SK-N-SH treated with all-trans-retinoic acid at 6 μM for 48 hours (cell line): ENCODE data around the gene POU2AF2.
"Not testable (repeated sequence)": the region's sequence is repeated elsewhere in the genome, so short reads cannot be mapped to it uniquely, and the experiment has no call there.

Experiments
- ATAC-seq: fragments of 200-7000 bp; cut with Tn5 transposase; 3 replicates; pipeline ENCODE4 v1.9.1; 2020; ENCODE audit warnings: mild to moderate bottlenecking, moderate library complexity
- ARNTL ChIP-seq: fragments of 450-650 bp; formaldehyde crosslinking; IDR thresholded peaks from 2 replicates; pipeline ENCODE4 v1.5.0; 2020; ENCODE audit warnings: low read depth, mild to moderate bottlenecking, moderate library complexity, borderline replicate concordance
- BACH2 ChIP-seq: fragments of 250-450 bp; sonication (Bioruptor Pico); IDR thresholded peaks from 2 replicates; pipeline ENCODE4 v1.9.0; 2021; ENCODE audit warnings: mild to moderate bottlenecking, borderline replicate concordance
- CREB5 ChIP-seq: fragments of 250-450 bp; sonication (Bioruptor Pico); IDR thresholded peaks from 2 replicates; pipeline ENCODE4 v1.5.1; 2020; ENCODE audit warnings: low read depth, mild to moderate bottlenecking, moderate library complexity
- CSDC2 ChIP-seq: fragments of 250-450 bp; sonication (Bioruptor Pico); IDR thresholded peaks from 2 replicates; pipeline ENCODE4 v1.5.0; 2020; ENCODE audit warnings: mild to moderate bottlenecking, moderate library complexity
- CSRNP3 ChIP-seq: fragments of 250-450 bp; sonication (Bioruptor Pico); IDR thresholded peaks from 2 replicates; pipeline ENCODE4 v1.5.1; 2021; ENCODE audit warnings: mild to moderate bottlenecking, moderate library complexity
- ESRRG ChIP-seq: fragments of 250-450 bp; sonication (Bioruptor Pico); IDR thresholded peaks from 2 replicates; pipeline ENCODE4 v1.6.1; 2021; ENCODE audit warnings: mild to moderate bottlenecking
- GLIS3 ChIP-seq: fragments of 250-450 bp; sonication (Bioruptor Pico); IDR thresholded peaks from 2 replicates; pipeline ENCODE4 v1.5.0; 2020; ENCODE audit warnings: mild to moderate bottlenecking, moderate library complexity
- ISL1 ChIP-seq: fragments of 250-450 bp; sonication (Bioruptor Pico); IDR thresholded peaks from 2 replicates; pipeline ENCODE4 v2.1.2; 2022; ENCODE audit warnings: mild to moderate bottlenecking, moderate library complexity
- OSR1 ChIP-seq: fragments of 250-450 bp; sonication (Bioruptor Pico); IDR thresholded peaks from 2 replicates; pipeline ENCODE4 v1.8.0; 2022; ENCODE audit warnings: moderate library complexity, mild to moderate bottlenecking, inconsistent platforms
- POU6F1 ChIP-seq: fragments of 250-450 bp; sonication (Bioruptor Pico); IDR thresholded peaks from 2 replicates; pipeline ENCODE4 v1.8.0; 2021; ENCODE audit warnings: low read depth, mild to moderate bottlenecking, moderate library complexity, borderline replicate concordance
- PPARA ChIP-seq: fragments of 250-450 bp; sonication (Bioruptor Pico); IDR thresholded peaks from 2 replicates; pipeline ENCODE4 v1.5.0; 2020; ENCODE audit warnings: mild to moderate bottlenecking, borderline replicate concordance
- RARB ChIP-seq: fragments of 250-450 bp; sonication (Bioruptor Pico); IDR thresholded peaks from 2 replicates; pipeline ENCODE4 v1.8.0; 2021; ENCODE audit warnings: mild to moderate bottlenecking, moderate library complexity
- SNAI2 ChIP-seq: fragments of 250-450 bp; sonication (Bioruptor Pico); IDR thresholded peaks from 2 replicates; pipeline ENCODE4 v1.5.0; 2020; ENCODE audit warnings: mild to moderate bottlenecking, moderate library complexity
- TCF4 ChIP-seq: fragments of 250-450 bp; sonication (Bioruptor Pico); IDR thresholded peaks from 2 replicates; pipeline ENCODE4 v1.8.0; 2021; ENCODE audit warnings: mild to moderate bottlenecking, moderate library complexity, borderline replicate concordance
- TOX ChIP-seq: fragments of 250-450 bp; sonication (Bioruptor Pico); IDR thresholded peaks from 2 replicates; pipeline ENCODE4 v1.8.0; 2021; ENCODE audit warnings: mild to moderate bottlenecking, moderate library complexity, borderline replicate concordance
- TSHZ2 ChIP-seq: fragments of 250-450 bp; sonication (Bioruptor Pico); IDR thresholded peaks from 2 replicates; pipeline ENCODE4 v1.5.0; 2020; ENCODE audit warnings: mild to moderate bottlenecking, moderate library complexity
- ZC3H10 ChIP-seq: fragments of 250-450 bp; sonication (Bioruptor Pico); IDR thresholded peaks from 2 replicates; pipeline ENCODE4 v1.5.1; 2021; ENCODE audit warnings: mild to moderate bottlenecking, moderate library complexity
- ZFP3 ChIP-seq: fragments of 250-450 bp; sonication (Bioruptor Pico); IDR thresholded peaks from 2 replicates; pipeline ENCODE4 v1.5.0; 2020; ENCODE audit warnings: mild to moderate bottlenecking, moderate library complexity
- ZFP30 ChIP-seq: fragments of 450-650 bp; formaldehyde crosslinking; IDR thresholded peaks from 2 replicates; pipeline ENCODE4 v1.5.0; 2022; ENCODE audit warnings: mild to moderate bottlenecking, moderate library complexity
- ZNF565 ChIP-seq: fragments of 450-650 bp; formaldehyde crosslinking; conservative IDR thresholded peaks from 2 replicates; pipeline ENCODE4 v1.5.0; 2020; ENCODE audit warnings: low read depth, mild to moderate bottlenecking, moderate library complexity
- ZNF70 ChIP-seq: fragments of 450-650 bp; formaldehyde crosslinking; IDR thresholded peaks from 2 replicates; pipeline ENCODE4 v1.5.0; 2020; ENCODE audit warnings: mild to moderate bottlenecking, moderate library complexity
- ZNF8 ChIP-seq: fragments of 450-650 bp; formaldehyde crosslinking; IDR thresholded peaks from 2 replicates; pipeline ENCODE4 v1.5.0; 2020; ENCODE audit warnings: mild to moderate bottlenecking, moderate library complexity

Gene POU2AF2

GRCh38 chr11:111264646-111265045 is 19.1 kb downstream of the POU2AF2 start:
- no peak for ATAC-seq
- TF ChIP-seq OSR1 (CRISPR knock-in tag) (no peak), GLIS3 (CRISPR knock-in tag) (no peak), ZFP30 (CRISPR knock-in tag) (no peak), ESRRG (CRISPR knock-in tag) (no peak), PPARA (CRISPR knock-in tag) (no peak), CREB5 (CRISPR knock-in tag) (no peak), RARB (no peak), ZFP3 (no peak), ISL1 (no peak), POU6F1 (no peak), CSDC2 (CRISPR knock-in tag) (no peak), TOX (CRISPR knock-in tag) (no peak), BACH2 (CRISPR knock-in tag) (no peak), ZNF70 (CRISPR knock-in tag) (no peak), ZNF565 (CRISPR knock-in tag) (no peak), CSRNP3 (CRISPR knock-in tag) (no peak), ZNF8 (no peak), TCF4 (no peak)

GRCh38 chr11:111265421-111265820 is 19.9 kb downstream of the POU2AF2 start:
- no peak for ATAC-seq

GRCh38 chr11:111268303-111268702 is 22.8 kb downstream of the POU2AF2 start:
- not testable (repeated sequence) for ATAC-seq

More at GRCh38 chr11:111265421-111265820, 19.9 kb downstream of the POU2AF2 start:
- TF ChIP-seq ZC3H10 (CRISPR knock-in tag) (no peak), TSHZ2 (CRISPR knock-in tag) (no peak), ZNF565 (CRISPR knock-in tag) (no peak), ZNF8 (no peak), TCF4 (no peak), ESRRG (CRISPR knock-in tag) (no peak), BACH2 (CRISPR knock-in tag) (no peak), RARB (no peak), ZFP3 (no peak), PPARA (CRISPR knock-in tag) (no peak), SNAI2 (CRISPR knock-in tag) (no peak), CSDC2 (CRISPR knock-in tag) (no peak), ZFP30 (CRISPR knock-in tag) (no peak), TOX (CRISPR knock-in tag) (no peak), ZNF70 (CRISPR knock-in tag) (no peak), ARNTL (CRISPR knock-in tag) (no peak), POU6F1 (no peak), CREB5 (CRISPR knock-in tag) (no peak)
